Chondrocyte (in vitro differentiated cells): ENCODE results near the gene NUFIP2. TPM values are rescaled to one million over a fixed set of nuclear protein-coding genes. Genes with fewer than 3 reads are reported as not detected.

Experiments
- DNase-seq: peaks from one replicate; pipeline ENCODE4 v3.0.0; 2021; ENCODE audit warnings: mixed read lengths, low spot score
- H3K27ac Mint-ChIP-seq: one replicate; pipeline ENCODE4 v1.8.0; 2021; ENCODE audit warnings: mild to moderate bottlenecking, moderate library complexity, mixed read lengths; ENCODE audit not compliant: unreplicated experiment
- H3K27me3 Mint-ChIP-seq: 2 replicates; pipeline ENCODE4 v1.8.0; 2021; ENCODE audit warnings: low read depth, mixed read lengths
- H3K36me3 Mint-ChIP-seq: 2 replicates; pipeline ENCODE4 v1.8.0; 2021; ENCODE audit warnings: low read depth, mixed read lengths
- H3K4me1 Mint-ChIP-seq: 2 replicates; pipeline ENCODE4 v1.8.0; 2021; ENCODE audit warnings: low read depth, mild to moderate bottlenecking, mixed read lengths
- H3K4me3 Mint-ChIP-seq: one replicate; pipeline ENCODE4 v1.8.0; 2021; ENCODE audit warnings: mild to moderate bottlenecking, moderate library complexity, mixed read lengths; ENCODE audit not compliant: unreplicated experiment
- H3K9me3 Mint-ChIP-seq: 2 replicates; pipeline ENCODE4 v1.8.0; 2021; ENCODE audit warnings: low read depth, mixed read lengths
- CTCF ChIP-seq: fragments of 200-600 bp; sonication (generic); IDR thresholded peaks from 2 replicates; pipeline ENCODE4 v1.5.0; 2021; ENCODE audit warnings: antibody characterized with exemption, mild to moderate bottlenecking, moderate library complexity
- total RNA-seq: library from RNA; stranded (reverse); gene quantifications from 3 replicates; pipeline ENCODE4 v1.2.1, GENCODE V29; 2021

NUFIP2 gene
- total RNA-seq, 1 donor from 2014 or later: 50.3 TPM

GRCh38 chr17:29255926-29256522 lies 37.9 kb downstream of the NUFIP2 start:
- Mint-ChIP-seq H3K27me3 (no peaks in the 10 kb centered on the region), H3K4me1 (peaks cover 47% of the 10 kb centered on the region), H3K9me3 (no peaks in the 10 kb centered on the region), H3K4me3 (no peak overlapping the region), H3K36me3 (peaks cover 10% of the 10 kb centered on the region), H3K27ac (peak overlapping the region; percentile 51)
- DNase-seq: no peak
- TF ChIP-seq CTCF: no peak

- peaks cover 37% of the 10 kb centered on the region for H3K4me1 Mint-ChIP-seq
- H3K27me3 Mint-ChIP-seq: no peaks in the 10 kb centered on the region
- H3K9me3 Mint-ChIP-seq: no peaks in the 10 kb centered on the region
- peaks cover 6% of the 10 kb centered on the region for H3K36me3 Mint-ChIP-seq
- H3K4me3 Mint-ChIP-seq: no peak overlapping the region
- no peak for TF ChIP-seq CTCF
- no peak overlapping the region for H3K27ac Mint-ChIP-seq
- no peak for DNase-seq
These were observed 40.9 kb downstream of the NUFIP2 start for GRCh38 chr17:29253037-29253436.

GRCh38 chr17:29252101-29252791 lies 41.7 kb downstream of the NUFIP2 start:
- DNase-seq: no peak
- peaks cover 6% of the 10 kb centered on the region for H3K36me3 Mint-ChIP-seq
- TF ChIP-seq CTCF: peak; percentile 76
- H3K9me3 Mint-ChIP-seq: no peaks in the 10 kb centered on the region
- H3K27ac Mint-ChIP-seq: no peak overlapping the region
- peaks cover 29% of the 10 kb centered on the region for H3K4me1 Mint-ChIP-seq
- H3K4me3 Mint-ChIP-seq: no peak overlapping the region
- H3K27me3 Mint-ChIP-seq: no peaks in the 10 kb centered on the region

- H3K36me3 Mint-ChIP-seq: peaks cover 6% of the 10 kb centered on the region
- no peaks in the 10 kb centered on the region for H3K27me3 Mint-ChIP-seq
- peaks cover 19% of the 10 kb centered on the region for H3K4me1 Mint-ChIP-seq
- no peak for TF ChIP-seq CTCF
- H3K4me3 Mint-ChIP-seq: no peak overlapping the region
- no peaks in the 10 kb centered on the region for H3K9me3 Mint-ChIP-seq
- no peak for DNase-seq
- no peak overlapping the region for H3K27ac Mint-ChIP-seq
These were observed 42.8 kb downstream of the NUFIP2 start for GRCh38 chr17:29251184-29251583.

GRCh38 chr17:29250666-29251065 lies 43.3 kb downstream of the NUFIP2 start:
- Mint-ChIP-seq H3K36me3 (peaks cover 3% of the 10 kb centered on the region), H3K4me3 (no peak overlapping the region), H3K4me1 (peaks cover 13% of the 10 kb centered on the region), H3K27me3 (no peaks in the 10 kb centered on the region), H3K9me3 (no peaks in the 10 kb centered on the region), H3K27ac (no peak overlapping the region)
- no peak for TF ChIP-seq CTCF
- no peak for DNase-seq
